ENCODE measurements around the gene COL15A1.

DNA sequence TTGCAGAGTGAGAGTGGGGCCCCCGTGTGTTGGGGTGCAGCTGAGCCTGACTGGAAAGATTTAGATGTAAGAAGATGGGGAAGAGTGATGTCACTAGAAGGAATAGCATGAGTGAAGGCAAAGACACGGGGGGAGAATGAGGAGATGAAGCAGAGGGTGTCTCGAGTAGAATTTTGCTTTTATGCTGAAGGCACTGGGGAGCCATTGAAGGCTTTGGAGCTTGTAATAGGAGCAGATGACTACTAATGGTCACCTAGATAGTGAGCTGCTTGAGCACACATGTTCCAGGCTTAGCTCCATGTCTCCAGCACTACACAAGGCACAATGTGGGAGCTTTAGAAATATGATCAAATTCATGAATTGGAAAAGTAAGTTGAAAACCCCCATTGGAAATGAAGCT lies 32.1 kb downstream of the COL15A1 start:
- TF ChIP-seq, protein P1, sequence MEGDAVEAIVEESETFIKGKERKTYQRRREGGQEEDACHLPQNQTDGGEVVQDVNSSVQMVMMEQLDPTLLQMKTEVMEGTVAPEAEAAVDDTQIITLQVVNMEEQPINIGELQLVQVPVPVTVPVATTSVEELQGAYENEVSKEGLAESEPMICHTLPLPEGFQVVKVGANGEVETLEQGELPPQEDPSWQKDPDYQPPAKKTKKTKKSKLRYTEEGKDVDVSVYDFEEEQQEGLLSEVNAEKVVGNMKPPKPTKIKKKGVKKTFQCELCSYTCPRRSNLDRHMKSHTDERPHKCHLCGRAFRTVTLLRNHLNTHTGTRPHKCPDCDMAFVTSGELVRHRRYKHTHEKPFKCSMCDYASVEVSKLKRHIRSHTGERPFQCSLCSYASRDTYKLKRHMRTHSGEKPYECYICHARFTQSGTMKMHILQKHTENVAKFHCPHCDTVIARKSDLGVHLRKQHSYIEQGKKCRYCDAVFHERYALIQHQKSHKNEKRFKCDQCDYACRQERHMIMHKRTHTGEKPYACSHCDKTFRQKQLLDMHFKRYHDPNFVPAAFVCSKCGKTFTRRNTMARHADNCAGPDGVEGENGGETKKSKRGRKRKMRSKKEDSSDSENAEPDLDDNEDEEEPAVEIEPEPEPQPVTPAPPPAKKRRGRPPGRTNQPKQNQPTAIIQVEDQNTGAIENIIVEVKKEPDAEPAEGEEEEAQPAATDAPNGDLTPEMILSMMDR (IDR thresholded peaks at IDR 0.05): no peak
- TF ChIP-seq POLR2A (IDR thresholded peaks at IDR 0.05): no peak

Measured in Peyer's patch (tissue), 4 donors.